ENCODE measurements around the gene RXRA. TPM values are rescaled to one million over a fixed set of nuclear protein-coding genes. Genes with fewer than 3 reads are reported as not detected.

RXRA gene
- polyA plus RNA-seq, 1 of the 3 experiments (the other 2 are of a cell fraction), result 7.6 TPM

- no peak overlapping the region for H2AFZ ChIP-seq (ENCODE audit: low read depth)
- no peak overlapping the region for H3K27ac ChIP-seq (ENCODE audit: low read depth in 2 of 2, low read length in 1 of 2)
- WGBS (ENCODE audit: low lambda C conversion rate), result 83% methylated on average over 2 of the region's 11 CpGs
- no peaks in the 10 kb centered on the region for H3K36me3 ChIP-seq (replicated peaks in 1 of 2; ENCODE audit: control insufficient read depth in 1 of 2, insufficient read depth in 2 of 2, low read length in 1 of 2)
- H3K27me3 ChIP-seq (ENCODE audit: insufficient read depth), result no peaks in the 10 kb centered on the region
- no peak for TF ChIP-seq YY1 (IDR thresholded peaks at IDR 0.05; ENCODE audit: low read depth)
- no peak for TF ChIP-seq CHD2 (IDR thresholded peaks at IDR 0.05; ENCODE audit: low read length, partially characterized antibody)
- no peak for TF ChIP-seq REST (IDR thresholded peaks at IDR 0.05; ENCODE audit: low read depth, low read length)
- no peak for TF ChIP-seq FOXJ3 (CRISPR knock-in tag; IDR thresholded peaks at IDR 0.05)
- TF ChIP-seq RFX5 (IDR thresholded peaks at IDR 0.05; ENCODE audit: low read length), result no peak
- no peak for TF ChIP-seq IRF3 (IDR thresholded peaks at IDR 0.05; ENCODE audit: low read depth, low read length)
- no peak for TF ChIP-seq USF2 (IDR thresholded peaks at IDR 0.05; ENCODE audit: borderline replicate concordance, low read depth, low read length)
- no peak for TF ChIP-seq SIN3A (IDR thresholded peaks at IDR 0.05; ENCODE audit: borderline replicate concordance, low read depth, low read length)
- no peak for TF ChIP-seq PBX3 (IDR thresholded peaks at IDR 0.05)
- TF ChIP-seq FOSL2 (IDR thresholded peaks at IDR 0.05; ENCODE audit: borderline replicate concordance, low read depth), result no peak
- no peak for TF ChIP-seq CTCF (IDR thresholded peaks at IDR 0.05)
- TF ChIP-seq GATA2 (CRISPR knock-in tag; IDR thresholded peaks at IDR 0.05), result no peak
- no peak for DNase-seq
- ChIA-PET POLR2A (no interaction called here), CTCF (interaction anchor here (1.0 to 3.2 kb wide), 2 partner anchors 120 to 151 kb away, joined by 3 to 12 read pairs; no protein-coding TSS in a partner anchor)
- no peaks in the 10 kb centered on the region for H3K9me3 ChIP-seq
- H3K9ac ChIP-seq, result no peak overlapping the region
- H3K4me1 ChIP-seq (ENCODE audit: control insufficient read depth in 1 of 2, insufficient read depth in 2 of 2, low read depth in 1 of 2, low read length in 1 of 2), result peaks cover 3 to 53% of the 10 kb centered on the region in 2 experiments; a peak in 1 of 4 replicates
- H3F3A ChIP-seq (replicated peaks; ENCODE audit: insufficient read depth), result no peaks in the 10 kb centered on the region
- H4K20me1 ChIP-seq (ENCODE audit: insufficient read depth), result no peaks in the 10 kb centered on the region
- H3K79me2 ChIP-seq (ENCODE audit: insufficient read depth), result no peaks in the 10 kb centered on the region
- H3K9me2 ChIP-seq, result no peaks in the 10 kb centered on the region
- no peak overlapping the region for H3K4me3 ChIP-seq (ENCODE audit: low read depth in 2 of 2, low read length in 1 of 2)
- H3K4me2 ChIP-seq, result no peak overlapping the region
These were observed 34.8 kb upstream of the RXRA start for GRCh38 chr9:134291452-134291881.
